ENCODE measurements around the gene DYNLL1. TPM values are rescaled to one million over a fixed set of nuclear protein-coding genes. Genes with fewer than 3 reads are reported as not detected.
A peak's percentile ranks its signal among the peaks of the same experiment; 100 is the strongest.
"Not testable (repeated sequence)": the region's sequence is repeated elsewhere in the genome, so short reads cannot be mapped to it uniquely, and the experiment has no call there.

The DYNLL1 gene
- polyA plus RNA-seq (2011; rRNA removed) (649 and 720 TPM in 2 replicates), polyA minus RNA-seq (2011; rRNA and poly(A)+ RNA removed) (136 and 155 TPM in 2 replicates)

- POLR2A ChIA-PET = interaction anchor here (0.5 to 1.9 kb wide), 12 partner anchors 10 to 811 kb away, joined by 3 to 10 read pairs (median 4); partner anchors contain the start of genes COQ5 and POP5
- Histone ChIP-seq H3K27ac (ENCODE audit: low read depth, low read length) (peak within 1 kb of the TSS; percentile 39), H3K27me3 (ENCODE audit: control insufficient read depth, insufficient read depth, low read length) (no peaks in the 10 kb centered on the region), H3K9me3 (ENCODE audit: control insufficient read depth, insufficient read depth, low read length) (no peaks in the 10 kb centered on the region), H3K4me3 (ENCODE audit: low read depth, low read length) (peak within 1 kb of the TSS; percentile 87)
- DNase-seq (ENCODE audit: low read depth, low spot score) = peak; percentile 91
- CTCF ChIA-PET = interaction anchor here (0.7 to 2.0 kb wide), 5 partner anchors 10 to 194 kb away, joined by 3 to 10 read pairs (median 3); partner anchors contain the start of gene SIRT4
- no peak for TF ChIP-seq CTCF (IDR thresholded peaks at IDR 0.05; ENCODE audit: low read depth, low read length)
Observed at GRCh38 chr12:120495731-120496412, at the start of gene DYNLL1. DYNLL1 (plus strand) TSS chr12:120496113; CDS start chr12:120496422, 309 bp downstream.

DNA sequence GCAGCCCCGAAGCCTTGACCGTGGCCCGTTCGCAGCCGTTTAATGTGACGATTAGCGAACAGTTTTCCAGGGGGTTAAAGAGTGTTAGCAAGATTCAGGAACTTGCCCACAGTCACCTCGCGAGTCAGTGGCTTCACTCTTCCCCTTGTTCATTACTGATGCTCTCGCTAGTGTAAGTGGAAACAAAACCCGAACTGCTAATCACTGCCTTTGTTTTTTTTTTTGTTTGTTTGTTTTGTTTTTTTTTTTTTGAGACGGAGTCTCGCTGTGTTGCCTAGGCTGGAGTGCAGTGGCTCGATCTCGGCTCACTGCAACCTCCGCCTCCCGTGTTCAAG lies 49.1 kb upstream of the DYNLL1 start:
- peak overlapping the region; percentile 57 for H3K27ac ChIP-seq (ENCODE audit: low read depth, low read length)

GRCh38 chr12:120447992-120448391 lies 47.9 kb upstream of the DYNLL1 start:
- H3K4me3 ChIP-seq (ENCODE audit: low read depth, low read length) = no peak overlapping the region
- no peaks in the 10 kb centered on the region; the same call in 1 of the 2 replicates for H3K9me3 ChIP-seq (ENCODE audit: control insufficient read depth, insufficient read depth, low read length)
- ChIA-PET POLR2A (interaction anchor here (0.7 to 0.9 kb wide), 2 partner anchors 10 to 19 kb away, joined by 3 to 6 read pairs; no protein-coding TSS in a partner anchor), CTCF (interaction anchor here (0.5 to 1.2 kb wide), 6 partner anchors 10 to 200 kb away, joined by 3 to 7 read pairs (median 4); no protein-coding TSS in a partner anchor)
- no peaks in the 10 kb centered on the region for H3K27me3 ChIP-seq (ENCODE audit: control insufficient read depth, insufficient read depth, low read length)
- no peak for TF ChIP-seq CTCF (IDR thresholded peaks at IDR 0.05; ENCODE audit: low read depth, low read length)
- no peak for DNase-seq (ENCODE audit: low read depth, low spot score)
- no peak overlapping the region for H3K27ac ChIP-seq (ENCODE audit: low read depth, low read length)

More for the DNA sequence above, 49.1 kb upstream of the DYNLL1 start:
- POLR2A ChIA-PET = interaction anchor here (0.7 kb wide), 1 partner anchor 25 kb away, joined by 4 read pairs; no protein-coding TSS in a partner anchor
- H3K27me3 ChIP-seq (ENCODE audit: control insufficient read depth, insufficient read depth, low read length); CTCF ChIA-PET; H3K9me3 ChIP-seq (ENCODE audit: control insufficient read depth, insufficient read depth, low read length); DNase-seq (ENCODE audit: low read depth, low spot score): not testable (repeated sequence)
- peak overlapping the region; percentile 100 for H3K4me3 ChIP-seq (ENCODE audit: low read depth, low read length)

- CTCF ChIA-PET = interaction anchor here (1.0 to 1.8 kb wide), 4 partner anchors 12 to 18 kb away, joined by 3 to 10 read pairs (median 4); partner anchors contain the start of gene SRSF9
- not testable (repeated sequence) for H3K27me3 ChIP-seq (ENCODE audit: control insufficient read depth, insufficient read depth, low read length); H3K4me3 ChIP-seq (ENCODE audit: low read depth, low read length); H3K27ac ChIP-seq (ENCODE audit: low read depth, low read length); H3K9me3 ChIP-seq (ENCODE audit: control insufficient read depth, insufficient read depth, low read length); DNase-seq (ENCODE audit: low read depth, low spot score)
- POLR2A ChIA-PET = interaction anchor here (1.0 kb wide), 1 partner anchor 14 kb away, joined by 4 read pairs; no protein-coding TSS in a partner anchor
Observed at GRCh38 chr12:120452524-120452923, 43.4 kb upstream of the DYNLL1 start.

DNA sequence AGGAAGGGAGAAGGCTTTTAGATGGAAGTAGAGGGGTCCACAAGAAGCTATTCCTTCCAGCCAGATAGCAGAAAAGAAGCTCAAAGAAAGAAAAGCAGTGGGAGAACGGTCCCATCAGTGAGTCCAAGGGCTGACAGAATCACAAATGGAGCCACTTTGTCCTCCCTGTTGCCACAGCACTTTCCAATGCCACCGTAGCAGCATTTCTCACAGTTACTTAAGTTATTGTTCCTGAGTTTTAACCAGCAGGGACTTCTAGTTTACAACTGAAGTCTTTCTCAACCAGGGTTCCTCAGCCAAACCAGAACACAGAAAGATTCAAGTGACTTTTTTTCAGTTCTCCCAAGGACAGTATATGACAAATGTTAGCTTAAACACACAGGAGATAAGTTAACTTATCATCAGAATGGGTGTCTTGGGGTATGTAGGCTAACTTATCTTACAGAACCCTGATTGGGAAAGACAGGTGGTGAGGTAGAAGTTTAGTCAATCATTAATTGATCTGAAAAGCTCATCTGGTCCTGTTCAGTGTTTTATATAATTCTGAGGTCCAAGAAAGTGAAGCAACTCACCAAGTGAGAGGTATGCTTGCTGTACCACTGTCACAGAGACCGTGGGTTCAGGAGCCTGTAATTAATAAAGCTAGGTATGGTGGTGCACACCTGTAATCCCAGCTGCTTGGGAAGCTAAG lies 42.7 kb upstream of the DYNLL1 start:
- Histone ChIP-seq H3K27me3 (ENCODE audit: control insufficient read depth, insufficient read depth, low read length) (no peaks in the 10 kb centered on the region), H3K4me3 (ENCODE audit: low read depth, low read length) (no peak overlapping the region), H3K27ac (ENCODE audit: low read depth, low read length) (no peak overlapping the region), H3K9me3 (ENCODE audit: control insufficient read depth, insufficient read depth, low read length) (no peaks in the 10 kb centered on the region)
- ChIA-PET POLR2A (interaction anchor here (0.6 to 1.0 kb wide), 2 partner anchors 13 to 294 kb away, joined by 3 to 4 read pairs; no protein-coding TSS in a partner anchor), CTCF (interaction anchor here (0.6 to 1.8 kb wide), 7 partner anchors 10 to 151 kb away, joined by 3 to 10 read pairs (median 4); partner anchors contain the start of genes SIRT4 and SRSF9)
- no peak for DNase-seq (ENCODE audit: low read depth, low spot score)
- no peak for TF ChIP-seq CTCF (IDR thresholded peaks at IDR 0.05; ENCODE audit: low read depth, low read length)
